Skin of body (tissue), 2 donors: Measurements from ENCODE around the gene DHDDS. TPM values are rescaled to one million over a fixed set of nuclear protein-coding genes. Genes with fewer than 3 reads are reported as not detected.

Experiments
- DNase-seq: peaks from one replicate; lab custom pipeline; 2025; lab: John Stamatoyannopoulos, UW
- total RNA-seq: library from RNA; depleted of rRNA; stranded (reverse); fragments of >200 nt; gene quantifications from one replicate; pipeline ENCODE4 v1.2.3, GENCODE V29; 2014

Gene DHDDS
- total RNA-seq, 1 donor from 2014 or later, result 25.0 TPM

DNA sequence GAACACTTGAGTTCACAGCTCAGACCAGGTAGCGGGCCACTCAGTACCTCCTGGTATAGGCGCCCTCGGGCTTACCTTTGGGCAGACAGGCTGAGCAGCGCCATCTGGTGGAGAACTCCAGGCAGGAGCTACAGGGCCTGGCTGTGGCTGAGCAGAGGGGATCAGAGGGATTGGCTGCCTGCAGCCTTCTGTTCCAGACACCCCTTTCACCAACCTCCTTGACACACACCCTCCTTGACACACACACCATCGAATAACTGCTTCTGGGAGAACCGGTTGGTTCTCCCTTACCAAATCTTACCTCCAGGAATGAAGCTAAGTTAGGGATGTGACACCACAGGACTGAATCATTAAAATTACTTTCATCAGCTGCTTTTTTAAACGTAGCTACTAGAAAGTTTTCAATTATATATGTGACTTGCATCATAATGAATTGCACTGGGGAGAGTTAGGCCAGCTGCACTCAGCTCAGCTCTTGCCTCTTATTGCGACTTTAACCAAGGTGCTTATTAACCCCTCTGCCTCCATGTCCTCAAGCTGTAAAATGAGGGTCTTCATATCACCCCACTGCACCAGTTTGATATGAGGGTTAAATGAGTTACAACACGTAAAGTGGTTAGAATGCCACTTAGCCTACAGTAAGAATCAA is 14.9 kb upstream of the DHDDS start:
- DNase-seq, result peak; percentile 16

DNA sequence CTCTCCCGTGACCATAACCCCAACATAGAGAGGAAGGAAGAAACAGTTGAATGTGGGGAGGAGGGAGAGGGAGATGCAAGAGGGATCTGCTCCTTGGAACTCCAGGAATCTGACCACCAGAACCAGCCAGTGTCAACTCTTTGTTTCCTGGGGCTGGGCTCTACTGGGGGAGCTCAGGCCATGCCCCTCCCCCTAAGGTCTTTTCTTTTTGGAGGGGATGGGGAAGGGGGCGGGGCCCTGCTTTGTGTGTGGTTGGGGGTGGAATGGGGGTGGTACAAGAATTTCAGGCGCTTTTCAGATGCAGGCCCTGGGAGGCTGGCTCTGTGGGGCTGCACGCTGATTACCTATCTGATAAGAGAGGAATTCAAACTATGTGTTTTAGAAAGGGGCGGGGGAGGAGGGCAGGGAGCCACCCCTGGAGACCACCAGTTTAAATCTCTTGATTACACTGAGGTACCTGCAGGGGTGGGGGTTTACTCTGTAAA is 13.2 kb upstream of the DHDDS start:
- DNase-seq, result no peak

DNA sequence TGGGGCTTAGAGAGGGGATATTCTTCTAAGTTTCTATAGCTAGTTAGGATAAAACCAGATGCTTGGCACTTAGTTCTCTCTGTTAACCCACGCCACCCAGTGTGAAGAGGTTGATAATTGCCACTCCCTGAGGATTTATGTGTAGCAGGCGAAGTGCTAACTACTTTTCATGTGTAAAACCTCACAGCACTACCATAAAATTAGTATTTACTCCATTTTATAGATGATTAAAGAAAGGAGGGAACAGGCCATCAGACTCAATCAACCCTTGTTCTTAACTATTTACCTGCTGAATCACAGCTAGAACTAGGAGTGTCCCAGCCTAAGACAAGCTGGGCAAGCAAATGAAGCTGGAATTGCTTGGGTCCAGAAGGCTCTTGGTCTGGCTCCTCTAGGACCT is 12.6 kb upstream of the DHDDS start:
- DNase-seq, result no peak

DNA sequence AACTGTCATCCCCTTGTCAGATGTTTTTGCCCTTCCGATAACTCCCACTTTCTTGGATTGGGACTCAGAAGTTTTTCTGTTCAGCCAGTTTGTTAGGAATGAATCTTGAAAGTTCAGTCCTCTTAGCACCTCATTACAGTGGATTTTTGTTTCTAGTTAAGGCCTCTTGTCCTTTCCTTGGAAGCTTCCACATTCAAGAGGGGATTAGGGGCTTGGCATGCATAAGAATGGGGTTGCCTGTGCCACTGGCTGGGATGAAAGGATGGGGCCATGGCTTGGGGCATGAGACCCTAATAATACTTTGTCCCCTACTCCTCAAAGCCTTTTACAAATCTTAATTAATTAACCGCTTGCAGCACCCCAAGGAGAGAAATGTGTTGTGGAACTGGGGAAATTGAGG is 2.4 kb upstream of the DHDDS start:
- DNase-seq, result no peak

DNA sequence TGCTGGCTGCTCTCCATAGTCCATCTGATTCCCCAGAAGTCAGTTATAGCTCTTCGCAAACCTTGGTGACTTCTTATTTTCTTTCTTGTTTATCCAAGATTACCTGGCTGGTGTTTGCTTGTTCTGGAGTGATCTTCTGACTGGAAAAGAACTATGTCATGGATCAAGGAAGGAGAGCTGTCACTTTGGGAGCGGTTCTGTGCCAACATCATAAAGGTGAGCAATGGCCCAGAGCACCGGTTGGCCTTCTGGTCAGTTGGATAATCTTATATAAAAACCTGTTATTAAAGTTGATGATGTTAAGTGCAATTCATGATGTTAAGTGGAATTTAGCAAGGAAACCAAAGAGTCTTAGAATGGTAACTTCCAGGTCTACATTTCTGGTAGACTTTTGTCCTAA is 672 bp downstream of the DHDDS start:
- DNase-seq, result no peak

DNA sequence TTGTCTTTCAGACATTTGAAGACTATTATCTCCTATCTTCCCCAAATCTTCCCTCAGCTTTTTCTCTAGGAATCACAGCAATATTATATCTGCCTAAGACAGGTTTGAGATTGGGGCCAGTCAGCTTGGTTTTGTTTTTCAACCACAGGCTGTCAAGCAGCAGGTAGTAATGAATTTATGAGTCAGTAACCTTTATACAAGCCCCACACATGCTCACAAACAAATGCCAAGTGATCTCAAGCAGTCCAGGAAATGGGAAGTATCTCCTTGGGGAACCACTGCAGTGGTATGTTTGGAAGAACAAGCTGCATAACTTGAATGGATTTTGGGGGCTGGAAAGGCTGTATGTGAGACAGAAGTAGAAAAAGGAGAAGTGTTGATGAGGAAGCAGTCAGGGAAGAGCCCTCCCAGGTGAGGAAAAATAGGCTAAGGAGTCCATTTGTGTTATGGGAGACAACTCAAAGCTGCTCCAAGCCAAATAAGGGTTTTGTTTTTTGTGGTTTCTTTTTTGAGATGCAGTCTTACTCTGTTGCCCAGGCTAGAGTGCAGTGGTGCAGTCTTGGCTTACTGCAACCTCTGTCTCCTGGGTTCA is 2.1 kb downstream of the DHDDS start:
- DNase-seq, result no peak

DNA sequence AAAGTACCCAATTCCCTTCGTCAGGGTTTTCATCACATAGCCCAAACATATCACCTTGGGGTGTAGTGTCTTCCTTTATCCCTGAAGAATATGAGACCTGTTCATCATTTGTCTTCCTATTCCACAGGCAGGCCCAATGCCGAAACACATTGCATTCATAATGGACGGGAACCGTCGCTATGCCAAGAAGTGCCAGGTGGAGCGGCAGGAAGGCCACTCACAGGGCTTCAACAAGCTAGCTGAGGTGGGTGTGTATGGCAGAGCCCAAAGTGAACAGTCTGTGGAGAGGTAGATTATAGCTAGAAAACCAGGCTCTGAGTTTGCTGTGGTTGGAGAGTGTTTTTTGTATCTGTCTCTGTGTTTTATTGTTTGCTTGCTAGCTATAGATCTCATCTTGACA is 5.9 kb downstream of the DHDDS start:
- no peak for DNase-seq

DNA sequence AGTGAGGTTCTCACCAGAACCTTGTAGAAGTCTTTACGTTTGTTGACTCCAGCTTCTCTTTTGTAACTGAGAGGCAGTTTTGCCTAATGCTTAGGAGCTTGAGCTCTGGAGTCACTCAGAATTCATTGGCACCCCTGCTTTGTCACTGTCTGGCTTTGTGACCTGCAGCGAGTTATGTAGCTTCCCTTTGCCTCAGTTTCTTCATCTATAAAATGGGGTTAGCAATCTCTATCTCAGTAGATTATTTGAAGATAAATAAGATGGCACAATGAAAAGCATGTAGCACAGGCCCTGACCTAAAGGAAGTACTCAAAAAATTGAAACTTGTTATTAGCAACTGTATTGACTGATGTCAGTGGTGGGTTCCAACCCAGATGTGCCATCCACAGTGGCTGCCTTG is 8.1 kb downstream of the DHDDS start:
- DNase-seq, result no peak

DNA sequence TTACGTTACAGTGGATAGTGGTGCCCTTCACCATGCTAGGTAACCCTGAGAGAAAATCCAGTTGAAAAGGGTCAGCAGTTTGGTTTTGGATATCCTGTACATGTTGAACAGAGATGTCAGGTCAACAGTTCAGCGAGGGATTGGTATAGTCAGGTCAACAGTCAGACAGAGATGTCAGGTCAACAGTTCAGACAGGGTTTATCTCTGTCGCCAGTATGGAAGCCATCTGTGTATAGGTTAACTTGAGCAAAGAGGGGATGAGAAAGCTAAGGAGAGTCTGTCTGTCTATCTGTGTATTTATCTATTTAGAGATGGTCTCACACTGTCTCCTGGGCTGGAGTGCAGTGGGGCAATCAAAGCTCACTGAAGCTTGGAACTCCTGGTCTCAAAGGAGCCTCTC is 17.7 kb downstream of the DHDDS start:
- no peak for DNase-seq

DNA sequence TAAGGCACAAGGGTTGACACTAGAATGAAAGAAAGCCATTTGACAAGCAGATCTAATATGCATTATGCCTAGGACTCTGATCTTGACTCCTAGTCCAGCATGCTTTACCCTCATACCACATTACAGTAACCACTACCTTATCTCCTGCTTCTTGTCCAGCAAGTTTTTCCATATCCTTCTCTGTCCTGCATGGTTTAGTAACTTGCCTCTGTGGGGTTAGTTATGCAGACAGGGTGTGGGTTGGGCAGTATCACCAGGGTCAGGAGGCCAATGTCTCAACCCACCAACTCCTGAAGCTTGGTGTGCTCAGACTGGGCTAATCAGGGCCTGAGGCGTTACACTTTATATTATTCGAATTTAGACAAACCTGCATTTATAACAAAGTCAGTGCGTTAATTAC is 18.8 kb downstream of the DHDDS start:
- no peak for DNase-seq

DNA sequence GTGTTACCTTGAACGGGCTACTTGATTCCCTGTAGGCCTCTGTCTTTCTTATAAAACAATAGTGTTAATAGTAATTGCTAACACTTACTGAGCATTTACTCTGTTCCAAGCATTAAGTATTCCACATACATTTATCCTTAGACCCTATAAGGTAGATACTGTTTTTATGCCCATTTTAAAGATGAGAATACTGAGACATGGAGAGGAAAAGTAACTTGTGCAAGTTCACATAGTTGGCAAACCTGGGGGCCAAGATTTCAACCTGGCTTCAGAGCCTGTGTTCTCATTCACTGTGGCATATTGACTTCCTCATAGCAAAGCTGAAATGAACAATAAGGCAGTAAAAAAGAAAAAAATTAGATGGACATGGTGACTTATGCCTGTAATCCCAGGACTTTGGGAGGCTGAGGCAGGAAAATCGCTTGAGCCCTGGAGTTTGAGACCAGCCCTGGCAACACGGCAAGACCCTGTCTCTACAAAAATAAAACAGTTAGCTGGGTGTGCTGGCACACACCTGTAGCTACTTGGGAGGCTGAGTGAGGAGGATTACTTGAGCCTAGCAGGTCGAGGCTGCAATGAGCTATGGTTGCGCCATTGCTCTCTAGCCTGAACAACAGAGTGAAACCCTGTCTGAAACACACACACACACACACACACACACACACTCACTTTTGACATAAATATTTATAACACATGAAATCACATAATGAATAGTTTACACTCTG is 20.5 kb downstream of the DHDDS start:
- DNase-seq, result no peak

DNA sequence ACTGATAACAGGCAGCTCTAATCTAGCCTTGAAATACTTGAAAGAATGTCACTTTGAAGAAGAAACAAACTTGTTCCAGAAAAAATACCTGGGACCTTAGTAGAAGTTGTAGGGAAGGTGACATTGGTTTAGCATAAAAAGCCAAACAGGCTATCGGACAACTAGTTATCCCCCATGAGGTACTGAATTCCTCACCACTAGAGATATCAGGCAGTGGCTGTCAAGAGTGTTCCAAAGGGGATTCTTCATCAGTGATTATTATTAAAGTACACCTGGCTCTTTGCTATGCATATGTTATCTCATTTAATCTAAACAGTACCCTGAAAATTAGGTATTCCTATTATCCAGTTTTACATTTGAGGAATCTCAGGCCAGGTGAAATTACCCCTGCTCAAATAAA is 27.0 kb downstream of the DHDDS start:
- no peak for DNase-seq

DNA sequence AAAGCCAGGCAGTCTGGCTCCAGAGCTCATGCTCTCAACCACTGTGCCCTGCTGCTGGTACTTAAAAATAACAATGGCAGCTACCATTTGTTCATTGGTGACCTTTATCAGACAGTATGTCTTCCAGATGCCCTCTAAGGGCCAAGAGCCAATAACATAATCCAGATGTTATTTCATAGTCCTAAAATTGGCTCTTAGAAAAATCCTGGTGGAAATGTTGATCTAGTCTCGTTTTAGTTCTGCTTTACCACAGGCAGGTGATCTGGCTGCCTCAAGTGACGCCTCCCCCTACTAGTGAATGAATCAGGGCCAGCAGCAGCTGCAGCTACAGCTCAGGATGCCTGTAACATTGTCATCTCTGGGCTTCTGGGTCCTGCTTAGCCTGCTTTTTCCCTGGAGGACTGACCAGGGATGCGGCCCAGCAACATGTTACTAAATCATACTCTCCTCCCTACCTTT is 27.5 kb downstream of the DHDDS start:
- no peak for DNase-seq

DNA sequence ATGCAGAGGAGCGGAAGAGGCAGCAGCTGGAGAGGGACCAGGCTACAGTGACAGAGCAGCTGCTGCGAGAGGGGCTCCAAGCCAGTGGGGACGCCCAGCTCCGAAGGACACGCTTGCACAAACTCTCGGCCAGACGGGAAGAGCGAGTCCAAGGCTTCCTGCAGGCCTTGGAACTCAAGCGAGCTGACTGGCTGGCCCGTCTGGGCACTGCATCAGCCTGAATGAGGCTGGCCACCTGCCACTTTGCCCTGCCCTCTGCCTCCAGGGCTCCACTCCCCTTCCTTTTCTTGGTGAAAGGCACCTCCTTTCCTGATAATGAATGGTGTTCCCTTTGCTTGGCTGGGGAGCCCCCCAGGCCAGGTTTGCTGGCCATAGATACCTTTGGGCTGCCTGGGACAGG is 36.8 kb downstream of the DHDDS start:
- no peak for DNase-seq

DNA sequence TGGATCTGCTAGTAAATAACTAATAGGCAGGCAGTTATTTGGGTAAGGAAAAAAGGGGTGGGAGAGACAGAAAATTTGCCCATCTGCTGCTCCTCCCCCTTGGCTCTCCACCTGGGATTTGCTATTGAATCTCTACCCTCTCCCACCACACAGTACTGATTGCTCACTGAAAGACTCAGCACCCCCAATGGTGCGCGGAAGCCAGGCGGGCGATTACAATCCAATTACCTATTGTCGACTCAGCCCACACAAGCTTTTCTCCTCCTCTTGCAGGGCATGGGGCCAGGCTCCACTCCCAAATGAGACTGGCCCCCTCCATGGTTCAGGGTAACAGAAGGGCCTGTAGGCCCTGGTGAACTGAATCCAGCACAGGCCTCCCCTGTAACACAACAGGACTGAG is 37.4 kb downstream of the DHDDS start:
- DNase-seq, result no peak

DNA sequence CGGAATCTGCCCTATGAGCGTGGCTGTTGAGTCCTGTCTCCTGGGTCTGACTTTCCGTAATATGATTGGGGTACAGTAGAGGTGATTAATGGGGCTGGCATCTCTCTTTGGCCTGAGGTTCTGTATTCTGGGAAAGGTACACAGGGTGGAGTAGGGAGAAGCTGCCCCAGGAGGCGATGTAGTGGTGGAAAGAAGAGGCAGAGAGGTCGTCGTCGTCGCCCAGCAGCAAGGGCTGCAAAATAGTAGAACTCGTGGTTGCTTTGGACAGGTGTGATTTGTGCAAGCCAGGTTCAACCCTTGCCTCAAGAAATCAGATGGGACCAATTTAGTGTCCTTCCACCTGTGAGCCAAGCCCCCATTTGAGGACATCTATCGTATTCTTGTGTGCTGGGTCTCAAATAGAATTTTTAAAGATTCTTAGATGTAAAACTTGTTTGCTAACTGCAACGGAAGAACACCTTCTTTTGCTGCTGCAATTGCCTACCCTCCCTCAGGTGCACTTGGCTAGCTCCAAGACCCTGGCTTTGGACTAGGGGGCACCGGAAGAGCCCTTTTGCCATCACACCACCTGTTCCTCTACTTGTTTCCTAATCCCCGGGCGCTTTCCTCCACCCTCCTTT is 38.9 kb downstream of the DHDDS start:
- no peak for DNase-seq

DNA sequence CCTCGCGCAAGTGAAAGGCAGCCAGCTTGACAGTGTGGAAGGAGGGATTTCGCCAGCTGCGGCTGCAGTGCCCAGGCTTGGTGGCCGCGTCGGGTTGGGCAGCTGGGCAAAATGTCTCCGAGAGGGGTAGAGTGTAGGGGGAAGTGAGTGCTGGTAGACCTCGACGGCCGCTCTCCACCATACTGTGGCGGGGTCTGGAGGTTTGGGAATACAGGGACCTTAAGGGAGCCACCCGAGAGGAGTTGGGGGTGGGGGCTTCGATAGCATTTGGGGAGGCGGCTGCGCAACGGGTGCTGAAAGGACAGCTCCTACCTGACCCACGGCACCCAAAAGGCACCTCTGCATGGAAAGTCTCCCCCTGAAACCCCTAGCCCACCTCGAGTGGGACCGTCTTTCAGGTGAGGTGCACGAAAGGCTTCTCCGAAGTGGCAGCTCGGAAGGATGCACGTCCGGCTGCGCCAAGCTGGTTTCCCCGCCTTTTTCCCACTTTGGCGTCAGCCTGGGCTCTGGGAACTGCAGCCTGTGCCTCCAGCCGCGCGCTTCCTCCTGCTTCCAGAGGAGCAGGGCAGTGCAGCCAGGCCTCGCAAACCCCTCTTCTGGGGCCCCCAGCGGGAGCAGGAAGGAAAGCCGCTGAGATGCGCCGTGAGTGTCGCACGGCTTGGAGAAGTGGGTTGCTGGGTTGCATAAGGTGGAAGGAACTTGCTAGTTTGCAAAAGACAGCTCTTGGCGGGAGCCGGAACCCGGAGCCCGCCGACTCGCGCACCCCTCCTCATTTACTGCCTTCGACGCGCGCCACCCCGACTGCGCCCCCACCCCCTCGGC is 39.6 kb downstream of the DHDDS start:
- peak; percentile 79 for DNase-seq

DNA sequence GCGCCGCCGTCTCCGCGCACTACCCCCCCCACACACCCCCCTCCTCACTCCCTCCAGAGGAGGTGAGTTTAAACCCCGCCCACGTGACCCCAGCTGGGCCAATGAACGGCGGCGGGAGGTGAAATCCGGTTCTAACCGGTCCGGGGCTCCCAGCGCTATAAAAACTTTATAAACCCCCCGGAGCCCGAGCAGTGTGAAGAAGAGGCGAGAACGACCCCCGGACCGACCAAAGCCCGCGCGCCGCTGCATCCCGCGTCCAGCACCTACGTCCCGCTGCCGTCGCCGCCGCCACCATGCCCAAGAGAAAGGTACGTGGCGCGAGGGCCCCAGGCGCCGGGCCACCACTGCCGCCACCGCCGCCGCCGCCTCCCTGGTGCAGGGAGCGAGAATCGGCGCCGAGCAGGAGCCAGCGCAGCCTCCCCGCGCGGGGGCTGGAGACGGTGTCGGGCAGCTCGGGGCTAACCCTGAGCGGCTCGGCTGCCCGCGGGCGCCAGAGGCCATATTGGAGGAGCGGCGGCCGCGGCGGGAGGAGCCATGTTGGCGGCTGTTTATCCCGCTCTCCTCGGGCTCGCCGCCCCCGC is 40.3 kb downstream of the DHDDS start, which contains the start of gene HMGN2:
HMGN2 (plus strand) TSS at position 121 of the 581 bp plus-strand sequence; CDS start at position 294, 173 bp downstream.
- DNase-seq, result peak; percentile 84

DNA sequence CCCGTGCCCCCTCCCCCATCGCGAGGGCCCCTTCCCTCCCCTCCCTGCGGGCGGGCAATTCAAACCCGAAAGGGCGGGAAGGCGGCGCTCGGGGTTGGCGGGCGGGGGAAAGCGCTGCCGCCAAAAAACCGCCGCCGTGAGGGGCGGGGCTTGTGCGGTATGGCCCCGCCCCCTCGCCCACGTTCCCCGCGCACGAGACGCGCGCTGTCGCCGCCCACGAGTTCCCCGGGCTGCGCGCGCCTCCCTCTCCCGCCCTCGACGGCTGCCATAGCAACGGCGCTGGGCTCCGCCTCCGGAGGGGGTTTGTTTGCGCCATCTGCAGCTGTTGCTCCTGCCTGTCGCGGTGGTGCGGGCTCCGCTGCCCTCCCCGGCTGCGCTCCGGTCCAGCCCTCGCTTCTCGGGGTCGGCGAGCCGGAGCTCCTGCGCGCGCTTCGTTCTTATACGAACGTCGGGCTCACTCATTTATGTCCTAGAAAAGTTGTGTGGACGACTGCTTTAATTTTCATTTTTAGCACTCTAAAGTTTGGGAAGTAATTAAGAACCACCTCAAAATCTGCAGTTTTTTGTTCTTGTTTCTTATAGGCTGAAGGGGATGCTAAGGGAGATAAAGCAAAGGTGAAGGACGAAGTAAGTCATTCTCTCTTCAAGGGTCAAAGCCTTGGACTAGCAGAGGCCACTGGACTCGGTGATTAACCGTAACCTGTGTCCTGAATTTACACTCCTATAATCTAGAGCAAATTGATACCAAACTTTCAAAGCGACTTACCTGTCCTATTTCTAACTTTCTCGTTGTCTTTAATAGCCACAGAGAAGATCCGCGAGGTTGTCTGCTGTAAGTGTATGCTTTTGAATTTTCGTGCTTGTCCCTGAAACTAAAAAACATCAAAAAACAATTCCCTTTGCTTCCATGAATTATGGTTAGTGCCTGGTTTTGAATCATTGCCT is 41.1 kb downstream of the DHDDS start:
- DNase-seq, result peak; percentile 95

DNA sequence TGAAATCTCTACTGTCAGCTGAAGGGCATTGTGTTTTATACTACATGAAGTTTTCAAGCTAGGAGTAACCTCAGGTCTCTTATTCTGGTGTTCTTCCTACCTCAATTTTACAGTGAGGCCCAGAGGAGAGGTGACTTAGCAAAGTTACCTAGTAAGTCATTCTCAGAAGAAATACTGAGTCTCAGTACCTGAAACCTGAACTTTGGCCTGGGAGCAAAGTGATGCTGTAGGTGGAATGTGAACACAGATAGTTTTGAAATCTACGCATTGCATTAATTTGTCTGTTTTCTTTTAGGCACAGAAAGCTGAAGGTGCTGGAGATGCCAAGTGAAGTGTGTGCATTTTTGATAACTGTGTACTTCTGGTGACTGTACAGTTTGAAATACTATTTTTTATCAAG is 42.7 kb downstream of the DHDDS start:
- DNase-seq, result no peak
